Subcutaneous abdominal adipose tissue (tissue), 5 donors: ENCODE results near the gene DHX34.

Experiments used
- H3K27ac ChIP-seq: one replicate; pipeline ENCODE4 v1.7.0; 2013; ENCODE audit warnings: low read depth, mild to moderate bottlenecking, inconsistent platforms, low read length, moderate library complexity
- H3K27me3 ChIP-seq, 5 donors: one replicate each; pipeline ENCODE4 v1.7.0; 2013; ENCODE audit warnings: low read length in 5 of 5, inconsistent platforms in 1 of 5; ENCODE audit not compliant: control insufficient read depth in 5 of 5, insufficient read depth in 4 of 5
- H3K36me3 ChIP-seq, 5 donors: one replicate each; pipeline ENCODE4 v1.7.0; 2013; ENCODE audit warnings: low read length in 5 of 5; ENCODE audit not compliant: control insufficient read depth in 5 of 5, insufficient read depth in 5 of 5
- H3K4me1 ChIP-seq, 5 donors: one replicate each; pipeline ENCODE4 v1.7.0; 2013; ENCODE audit warnings: low read length in 5 of 5, mild to moderate bottlenecking in 3 of 5, moderate library complexity in 1 of 5; ENCODE audit not compliant: control insufficient read depth in 5 of 5, insufficient read depth in 5 of 5
- H3K4me3 ChIP-seq, 5 donors: one replicate each; pipeline ENCODE4 v1.7.0; 2013; ENCODE audit warnings: low read length in 5 of 5, low read depth in 1 of 5
- H3K9ac ChIP-seq, 5 donors: one replicate each; pipeline ENCODE4 v1.7.0; 2013; ENCODE audit warnings: low read length in 5 of 5, mild to moderate bottlenecking in 4 of 5, moderate library complexity in 3 of 5
- H3K9me3 ChIP-seq, 5 donors: one replicate each; pipeline ENCODE4 v1.7.0; 2013; ENCODE audit warnings: low read length in 5 of 5; ENCODE audit not compliant: control insufficient read depth in 5 of 5
- donor health status: healthy.
- donor health status: healthy.
- donor health status: healthy.
- donor health status: healthy.
- donor health status: healthy.

The DHX34 gene

GRCh38 chr19:47310819-47311218 is 38.3 kb upstream of the DHX34 start:
- Histone ChIP-seq H3K4me1 (peaks cover 0 to 28% (median 20%) of the 10 kb centered on the region in 5 donors), H3K36me3 (no peaks in the 10 kb centered on the region), H3K4me3 (peak overlapping the region; percentile 23 to 68 (median 51)), H3K9ac (no peak overlapping the region), H3K9me3 (peaks cover 0 to 3% (median 0%) of the 10 kb centered on the region in 5 donors), H3K27me3 (no peaks in the 10 kb centered on the region), H3K27ac (no peak overlapping the region)

DNA sequence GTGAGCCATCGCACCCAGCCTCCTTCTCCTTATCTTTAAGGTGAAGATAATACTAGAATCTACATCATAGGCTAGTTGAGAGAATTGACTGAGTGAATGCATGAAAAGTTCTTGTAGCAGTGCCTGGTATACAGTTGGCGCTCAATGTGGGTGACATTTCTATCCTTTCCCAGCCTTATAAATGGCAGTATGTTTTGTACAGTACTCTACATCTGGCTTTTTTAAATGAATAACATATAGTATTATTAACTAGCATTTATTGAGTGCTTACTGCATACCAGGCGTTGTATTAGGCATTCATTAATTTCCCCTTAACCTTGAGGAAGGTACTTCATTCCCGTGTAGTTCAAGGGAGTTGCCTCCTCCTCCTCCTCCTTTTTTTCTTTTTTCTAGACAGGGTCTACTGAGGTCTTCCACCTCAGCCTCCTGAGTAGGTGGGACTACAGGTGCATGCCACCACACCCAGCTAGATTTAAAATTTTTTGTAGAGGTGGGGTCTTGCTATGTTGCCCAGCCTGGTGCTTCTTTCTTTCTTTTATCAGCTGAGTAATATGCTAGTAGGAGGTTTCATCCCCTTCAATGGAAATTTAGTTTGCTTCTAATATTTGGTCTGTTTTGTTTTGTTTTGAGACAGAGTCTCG is 36.6 kb upstream of the DHX34 start:
- Histone ChIP-seq H3K36me3 (no peaks in the 10 kb centered on the region), H3K27me3 (no peaks in the 10 kb centered on the region), H3K27ac (no peak overlapping the region), H3K9ac (no peak overlapping the region), H3K4me3 (peak overlapping the region in 1 of 5 donors; percentile 22), H3K4me1 (peaks cover 0 to 28% (median 20%) of the 10 kb centered on the region in 5 donors), H3K9me3 (peaks cover 0 to 3% (median 0%) of the 10 kb centered on the region in 5 donors)

- H3K27ac ChIP-seq: no peak overlapping the region
- H3K4me3 ChIP-seq: peak overlapping the region in 1 of 5 donors; percentile 4
- peaks cover 0 to 3% (median 0%) of the 10 kb centered on the region in 5 donors for H3K9me3 ChIP-seq
- peaks cover 0 to 27% (median 16%) of the 10 kb centered on the region in 5 donors for H3K4me1 ChIP-seq
- H3K9ac ChIP-seq: no peak overlapping the region
- H3K27me3 ChIP-seq: no peaks in the 10 kb centered on the region
- no peaks in the 10 kb centered on the region for H3K36me3 ChIP-seq
Observed at GRCh38 chr19:47313754-47314295, 35.3 kb upstream of the DHX34 start.

DNA sequence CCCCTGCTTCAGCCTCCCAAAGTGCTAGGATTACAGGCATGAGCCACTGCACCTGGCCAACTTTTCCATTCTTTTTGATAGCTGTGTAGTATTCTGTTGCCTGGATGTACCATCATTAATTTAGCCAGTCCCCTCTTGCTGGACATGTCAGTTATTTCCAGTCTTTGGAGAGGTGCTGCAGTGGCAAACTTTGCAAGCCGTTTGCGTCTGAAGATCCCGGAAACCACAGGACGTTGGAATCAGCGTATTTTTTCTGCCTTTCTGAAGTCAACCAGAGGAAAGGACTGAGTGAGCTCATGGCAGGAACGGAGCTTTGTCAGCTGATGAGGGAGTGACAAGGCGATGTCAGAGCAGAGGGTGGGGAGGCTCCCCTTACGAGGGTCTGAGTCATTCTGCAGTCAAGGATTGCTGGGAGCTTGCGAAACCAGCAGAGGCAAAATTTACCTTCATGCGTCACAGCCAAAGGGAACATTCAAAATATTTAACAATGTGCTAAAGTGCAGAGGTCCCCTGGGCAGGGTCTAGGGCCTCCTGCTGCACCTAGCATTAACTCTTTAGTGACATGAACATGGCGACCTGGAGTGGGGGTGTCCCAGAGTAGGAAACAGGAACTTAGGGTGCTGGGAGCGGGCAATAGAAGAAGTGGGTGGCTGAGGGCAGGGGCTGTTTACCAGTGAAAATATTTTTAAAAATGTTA is 33.8 kb upstream of the DHX34 start:
- Histone ChIP-seq H3K36me3 (peaks cover 0 to 7% (median 3%) of the 10 kb centered on the region in 5 donors), H3K4me1 (peaks cover 0 to 14% (median 7%) of the 10 kb centered on the region in 5 donors), H3K9me3 (peaks cover 0 to 3% (median 0%) of the 10 kb centered on the region in 5 donors), H3K4me3 (no peak overlapping the region), H3K27ac (no peak overlapping the region), H3K9ac (no peak overlapping the region), H3K27me3 (peaks cover 0 to 6% (median 2%) of the 10 kb centered on the region in 5 donors)

- Histone ChIP-seq H3K27ac (no peak overlapping the region), H3K9ac (no peak overlapping the region), H3K4me1 (peaks cover 0 to 8% (median 2%) of the 10 kb centered on the region in 5 donors), H3K36me3 (peaks cover 0 to 12% (median 3%) of the 10 kb centered on the region in 5 donors), H3K27me3 (peaks cover 0 to 6% (median 3%) of the 10 kb centered on the region in 5 donors), H3K9me3 (peaks cover 0 to 3% (median 0%) of the 10 kb centered on the region in 5 donors), H3K4me3 (no peak overlapping the region)
Observed at GRCh38 chr19:47316513-47316912, 32.6 kb upstream of the DHX34 start.

DNA sequence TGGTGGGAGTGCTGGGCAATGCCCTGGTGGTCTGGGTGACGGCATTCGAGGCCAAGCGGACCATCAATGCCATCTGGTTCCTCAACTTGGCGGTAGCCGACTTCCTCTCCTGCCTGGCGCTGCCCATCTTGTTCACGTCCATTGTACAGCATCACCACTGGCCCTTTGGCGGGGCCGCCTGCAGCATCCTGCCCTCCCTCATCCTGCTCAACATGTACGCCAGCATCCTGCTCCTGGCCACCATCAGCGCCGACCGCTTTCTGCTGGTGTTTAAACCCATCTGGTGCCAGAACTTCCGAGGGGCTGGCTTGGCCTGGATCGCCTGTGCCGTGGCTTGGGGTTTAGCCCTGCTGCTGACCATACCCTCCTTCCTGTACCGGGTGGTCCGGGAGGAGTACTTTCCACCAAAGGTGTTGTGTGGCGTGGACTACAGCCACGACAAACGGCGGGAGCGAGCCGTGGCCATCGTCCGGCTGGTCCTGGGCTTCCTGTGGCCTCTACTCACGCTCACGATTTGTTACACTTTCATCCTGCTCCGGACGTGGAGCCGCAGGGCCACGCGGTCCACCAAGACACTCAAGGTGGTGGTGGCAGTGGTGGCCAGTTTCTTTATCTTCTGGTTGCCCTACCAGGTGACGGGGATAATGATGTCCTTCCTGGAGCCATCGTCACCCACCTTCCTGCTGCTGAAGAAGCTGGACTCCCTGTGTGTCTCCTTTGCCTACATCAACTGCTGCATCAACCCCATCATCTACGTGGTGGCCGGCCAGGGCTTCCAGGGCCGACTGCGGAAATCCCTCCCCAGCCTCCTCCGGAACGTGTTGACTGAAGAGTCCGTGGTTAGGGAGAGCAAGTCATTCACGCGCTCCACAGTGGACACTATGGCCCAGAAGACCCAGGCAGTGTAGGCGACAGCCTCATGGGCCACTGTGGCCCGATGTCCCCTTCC is 28.9 kb upstream of the DHX34 start:
- no peak overlapping the region for H3K4me3 ChIP-seq
- no peak overlapping the region for H3K27ac ChIP-seq
- H3K36me3 ChIP-seq: peaks cover 0 to 12% (median 3%) of the 10 kb centered on the region in 5 donors
- H3K9ac ChIP-seq: no peak overlapping the region
- H3K27me3 ChIP-seq: peaks cover 3 to 15% (median 8%) of the 10 kb centered on the region in 5 donors
- peaks cover 0 to under 1% (median 0%) of the 10 kb centered on the region in 5 donors for H3K9me3 ChIP-seq
- peaks cover 0 to 10% (median 0%) of the 10 kb centered on the region in 5 donors for H3K4me1 ChIP-seq

- Histone ChIP-seq H3K4me1 (peaks cover 0 to 10% (median 0%) of the 10 kb centered on the region in 5 donors), H3K36me3 (peaks cover 0 to 12% (median 3%) of the 10 kb centered on the region in 5 donors), H3K4me3 (peak overlapping the region in 1 of 5 donors; percentile 12), H3K9me3 (no peaks in the 10 kb centered on the region), H3K9ac (no peak overlapping the region), H3K27me3 (peaks cover 3 to 15% (median 8%) of the 10 kb centered on the region in 5 donors), H3K27ac (no peak overlapping the region)
Observed at GRCh38 chr19:47321630-47322029, 27.5 kb upstream of the DHX34 start.

GRCh38 chr19:47322058-47322457 is 27.1 kb upstream of the DHX34 start:
- H3K27ac ChIP-seq: no peak overlapping the region
- H3K27me3 ChIP-seq: peaks cover 3 to 15% (median 8%) of the 10 kb centered on the region in 5 donors
- no peak overlapping the region for H3K9ac ChIP-seq
- H3K4me1 ChIP-seq: peaks cover 0 to 10% (median 0%) of the 10 kb centered on the region in 5 donors
- peaks cover 0 to 12% (median 3%) of the 10 kb centered on the region in 5 donors for H3K36me3 ChIP-seq
- peak overlapping the region in 1 of 5 donors; percentile 37 for H3K4me3 ChIP-seq
- H3K9me3 ChIP-seq: no peaks in the 10 kb centered on the region

DNA sequence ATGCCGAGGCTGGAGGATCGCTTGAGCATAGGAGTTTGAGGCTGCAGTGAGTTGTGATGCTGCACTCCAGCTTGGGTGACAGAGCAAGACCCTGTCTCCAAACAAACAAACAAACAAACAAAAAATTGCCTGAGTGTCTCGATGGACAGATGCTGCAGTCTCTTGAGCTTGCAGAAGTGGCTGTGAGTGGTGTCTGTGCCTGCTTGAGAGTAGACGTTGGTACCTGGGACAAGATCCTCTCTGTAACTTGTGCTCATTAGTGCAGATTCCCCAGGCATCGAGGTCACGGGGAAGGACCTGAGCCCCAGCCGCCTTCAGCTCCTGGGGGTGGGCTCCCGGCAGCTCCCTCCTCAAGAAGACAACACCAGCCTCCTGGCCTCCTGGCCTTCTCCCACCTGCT is 25.7 kb upstream of the DHX34 start:
- no peak overlapping the region for H3K27ac ChIP-seq
- no peaks in the 10 kb centered on the region for H3K9me3 ChIP-seq
- H3K9ac ChIP-seq: peak overlapping the region in 1 of 5 donors; percentile 17
- H3K27me3 ChIP-seq: peaks cover 3 to 15% (median 8%) of the 10 kb centered on the region in 5 donors
- peaks cover 0 to 9% (median 0%) of the 10 kb centered on the region in 5 donors for H3K4me1 ChIP-seq
- H3K36me3 ChIP-seq: peaks cover 0 to 12% (median 3%) of the 10 kb centered on the region in 5 donors
- H3K4me3 ChIP-seq: peak overlapping the region in 4 of 5 donors; percentile 32 to 56 (median 44)
